PC-9 (cell line): ENCODE data around the gene EPHA1.

ENCODE experiments used
- CTCF ChIP-seq: fragments of 200-600 bp; sonication (generic); conservative IDR thresholded peaks from 2 replicates; pipeline ENCODE4 v1.6.1; 2017; ENCODE audit warnings: mixed run types, antibody characterized with exemption, mild to moderate bottlenecking, moderate library complexity
- EZH2 ChIP-seq: fragments of 200-600 bp; sonication (generic); IDR thresholded peaks from 2 replicates; pipeline ENCODE4 v1.8.0; 2017; ENCODE audit warnings: antibody characterized with exemption, low read depth

GRCh38 chr7:143437578-143437977 lies 28.9 kb upstream of the EPHA1 start:
- no peak for TF ChIP-seq CTCF
- no peak for TF ChIP-seq EZH2
